Kidney capillary endothelial cell (primary cell): ENCODE measurements around the gene CDCA3.
"Not testable (repeated sequence)": the region's sequence is repeated elsewhere in the genome, so short reads cannot be mapped to it uniquely, and the experiment has no call there.

ENCODE experiments used
- DNase-seq: peaks from one replicate; pipeline ENCODE4 v3.0.0-alpha.2; 2018; ENCODE audit warnings: low spot score

Gene CDCA3

GRCh38 chr12:6872073-6873048, 21.3 kb upstream of the CDCA3 start:
- peak; percentile 87 for DNase-seq

GRCh38 chr12:6871052-6871957, 20.2 kb upstream of the CDCA3 start:
- no peak for DNase-seq

GRCh38 chr12:6870304-6870703, 19.2 kb upstream of the CDCA3 start:
- not testable (repeated sequence) for DNase-seq

GRCh38 chr12:6869049-6870021, 18.2 kb upstream of the CDCA3 start:
- DNase-seq, result peak; percentile 53

GRCh38 chr12:6868211-6869048, 17.3 kb upstream of the CDCA3 start:
- DNase-seq, result peak; percentile 30

GRCh38 chr12:6867413-6868210, 16.5 kb upstream of the CDCA3 start, which contains the start of gene TPI1:
Gene TPI1, plus strand, starts transcription at chr12:6867531. Its CDS starts 36 bp downstream, at chr12:6867567.
- peak; percentile 80 for DNase-seq

GRCh38 chr12:6866920-6867412, 15.9 kb upstream of the CDCA3 start:
- DNase-seq, result no peak

- no peak for DNase-seq
These were observed 15.3 kb upstream of the CDCA3 start for GRCh38 chr12:6866163-6866919.

- not testable (repeated sequence) for DNase-seq
These were observed 14.2 kb upstream of the CDCA3 start for GRCh38 chr12:6865307-6865706.

- no peak for DNase-seq
These were observed 12.7 kb upstream of the CDCA3 start for GRCh38 chr12:6863586-6864321.

- DNase-seq, result no peak
These were observed 11.9 kb upstream of the CDCA3 start for GRCh38 chr12:6863033-6863432.

- DNase-seq, result no peak
These were observed 10.3 kb upstream of the CDCA3 start for GRCh38 chr12:6861391-6861790.

- no peak for DNase-seq
These were observed 9.9 kb upstream of the CDCA3 start for GRCh38 chr12:6860942-6861341.

- DNase-seq, result no peak
These were observed 9.0 kb upstream of the CDCA3 start for GRCh38 chr12:6860116-6860515.

GRCh38 chr12:6858799-6859198, 7.7 kb upstream of the CDCA3 start:
- no peak for DNase-seq

- no peak for DNase-seq
These were observed 4.2 kb upstream of the CDCA3 start for GRCh38 chr12:6855322-6855721.

GRCh38 chr12:6854036-6854435, 3.0 kb upstream of the CDCA3 start:
- no peak for DNase-seq

GRCh38 chr12:6853626-6854025, 2.5 kb upstream of the CDCA3 start:
- no peak for DNase-seq
